Pericardium fibroblast (primary cell): ENCODE measurements around the gene FSIP1. TPM values are rescaled to one million over a fixed set of nuclear protein-coding genes. Genes with fewer than 3 reads are reported as not detected.

Experiments used
- total RNA-seq: library from RNA; depleted of rRNA; stranded (reverse); fragments of >200 nt; gene quantifications from 2 replicates; pipeline ENCODE4 v1.2.3, GENCODE V29; 2015

Gene FSIP1
- 1.7 TPM in 1 of 2 replicates, not detected in the other for total RNA-seq

GRCh38 chr15:39782441-39783138, at the start of gene FSIP1:
TSS of gene FSIP1 (minus strand) at chr15:39782841. CDS start at chr15:39776524, 6,317 bp downstream.

DNA sequence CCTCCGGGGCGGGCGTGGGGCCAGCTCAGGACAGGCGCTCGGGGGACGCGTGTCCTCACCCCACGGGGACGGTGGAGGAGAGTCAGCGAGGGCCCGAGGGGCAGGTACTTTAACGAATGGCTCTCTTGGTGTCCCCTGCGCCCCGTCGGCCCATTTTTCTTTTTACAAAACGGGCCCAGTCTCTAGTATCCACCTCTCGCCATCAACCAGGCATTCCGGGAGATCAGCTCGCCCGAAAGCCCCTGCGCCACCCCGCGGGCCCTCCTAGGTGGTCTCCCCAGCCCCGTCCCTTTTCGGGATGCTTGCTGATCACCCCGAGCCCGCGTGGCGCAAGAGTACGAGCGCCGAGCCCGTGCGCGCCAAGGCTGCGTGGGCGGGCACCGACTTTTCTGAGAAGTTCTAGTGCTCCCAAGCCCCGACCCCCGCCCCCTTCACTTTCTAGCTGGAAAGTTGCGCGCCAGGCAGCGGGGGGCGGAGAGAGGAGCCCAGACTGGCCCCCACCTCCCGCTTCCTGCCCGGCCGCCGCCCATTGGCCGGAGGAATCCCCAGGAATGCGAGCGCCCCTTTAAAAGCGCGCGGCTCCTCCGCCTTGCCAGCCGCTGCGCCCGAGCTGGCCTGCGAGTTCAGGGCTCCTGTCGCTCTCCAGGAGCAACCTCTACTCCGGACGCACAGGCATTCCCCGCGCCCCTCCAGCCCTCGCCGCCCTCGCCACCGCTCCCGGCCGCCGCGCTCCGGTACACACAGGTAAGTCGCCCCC, 202.0 kb downstream of the FSIP1 start, which contains the start of gene THBS1:
Gene THBS1, plus strand, starts transcription at position 595 of the 757 bp plus-strand sequence. CDS start 779 bp downstream, outside the sequence.

Other genes with a start within 250 kb of the FSIP1 start
- 759 and 1,626 TPM in 2 replicates for gene THBS1, start 201.8 kb downstream of the FSIP1 start, total RNA-seq
- 54.9 and 87.5 TPM in 2 replicates for gene GPR176, start 137.4 kb upstream of the FSIP1 start, total RNA-seq
- gene EIF2AK4, start 151.3 kb upstream of the FSIP1 start, total RNA-seq, result 39.9 and 45.5 TPM in 2 replicates